HG03139 (cell line): ENCODE results near the gene SHD.
A peak's percentile ranks its signal among the peaks of the same experiment; 100 is the strongest.
"Not testable (repeated sequence)": the region's sequence is repeated elsewhere in the genome, so short reads cannot be mapped to it uniquely, and the experiment has no call there.

Experiments
- ATAC-seq: cut with Tn5 transposase; IDR thresholded peaks from one replicate; pipeline ENCODE4 v1.9.1; 2021; ENCODE audit not compliant: unreplicated experiment

SHD gene

GRCh38 chr19:4278419-4279266, at the start of gene SHD:
Gene SHD, plus strand, starts transcription at chr19:4279266. Its CDS starts 798 bp downstream, at chr19:4280064.
- no peak for ATAC-seq

- ATAC-seq, result not testable (repeated sequence)
These were observed 48.8 kb upstream of the SHD start for GRCh38 chr19:4230237-4230636.

GRCh38 chr19:4231521-4231920, 47.5 kb upstream of the SHD start:
- not testable (repeated sequence) for ATAC-seq

- not testable (repeated sequence) for ATAC-seq
These were observed 46.9 kb upstream of the SHD start for GRCh38 chr19:4232139-4232538.

- ATAC-seq, result no peak
These were observed 46.3 kb upstream of the SHD start for GRCh38 chr19:4232614-4233281.

- ATAC-seq, result no peak
These were observed 45.7 kb upstream of the SHD start for GRCh38 chr19:4233282-4233853.

- no peak for ATAC-seq
These were observed 44.8 kb upstream of the SHD start for GRCh38 chr19:4234142-4234861.

GRCh38 chr19:4234862-4235201, 44.2 kb upstream of the SHD start:
- no peak for ATAC-seq

GRCh38 chr19:4237510-4237909, 41.6 kb upstream of the SHD start:
- ATAC-seq, result not testable (repeated sequence)

- ATAC-seq, result no peak
These were observed 40.2 kb upstream of the SHD start for GRCh38 chr19:4238831-4239230.

GRCh38 chr19:4241824-4242430, 37.1 kb upstream of the SHD start:
- ATAC-seq, result no peak

GRCh38 chr19:4245938-4246337, 33.1 kb upstream of the SHD start:
- not testable (repeated sequence) for ATAC-seq

GRCh38 chr19:4246767-4247593, 32.1 kb upstream of the SHD start, which contains the start of gene YJU2:
Gene YJU2, plus strand, starts transcription at chr19:4247080. Its CDS starts 67 bp downstream, at chr19:4247147.
- peak; percentile 85 for ATAC-seq

- no peak for ATAC-seq
These were observed 22.5 kb upstream of the SHD start for GRCh38 chr19:4256563-4256962.

GRCh38 chr19:4257025-4257424, 22.0 kb upstream of the SHD start:
- no peak for ATAC-seq

- ATAC-seq, result no peak
These were observed 20.9 kb upstream of the SHD start for GRCh38 chr19:4258181-4258580.

- ATAC-seq, result no peak
These were observed 18.4 kb upstream of the SHD start for GRCh38 chr19:4260613-4261191.

- ATAC-seq, result no peak
These were observed 14.3 kb upstream of the SHD start for GRCh38 chr19:4264812-4265211.

GRCh38 chr19:4266253-4267000, 12.6 kb upstream of the SHD start:
- no peak for ATAC-seq
